HG03045 (cell line): ENCODE results near the gene PLCH2.

ENCODE experiments used
- ATAC-seq: cut with Tn5 transposase; IDR thresholded peaks from one replicate; pipeline ENCODE4 v1.9.1; 2021; ENCODE audit warnings: mild to moderate bottlenecking, moderate library complexity; ENCODE audit not compliant: unreplicated experiment

The PLCH2 gene

GRCh38 chr1:2477791-2478499 lies 1.9 kb downstream of the PLCH2 start:
- ATAC-seq: no peak

- ATAC-seq: no peak
Measured at GRCh38 chr1:2479186-2479585, 3.1 kb downstream of the PLCH2 start.

GRCh38 chr1:2479618-2480017 lies 3.5 kb downstream of the PLCH2 start:
- ATAC-seq: no peak

GRCh38 chr1:2480236-2480985 lies 4.3 kb downstream of the PLCH2 start:
- no peak for ATAC-seq

GRCh38 chr1:2480986-2481364 lies 4.9 kb downstream of the PLCH2 start:
- ATAC-seq: no peak

GRCh38 chr1:2481885-2482284 lies 5.8 kb downstream of the PLCH2 start:
- no peak for ATAC-seq

GRCh38 chr1:2482588-2482987 lies 6.5 kb downstream of the PLCH2 start:
- no peak for ATAC-seq

GRCh38 chr1:2483026-2483425 lies 6.9 kb downstream of the PLCH2 start:
- ATAC-seq: no peak

- no peak for ATAC-seq
Measured at GRCh38 chr1:2483970-2484369, 7.9 kb downstream of the PLCH2 start.

- ATAC-seq: no peak
Measured at GRCh38 chr1:2486041-2486440, 10.0 kb downstream of the PLCH2 start.

GRCh38 chr1:2486558-2486957 lies 10.5 kb downstream of the PLCH2 start:
- ATAC-seq: no peak

- no peak for ATAC-seq
Measured at GRCh38 chr1:2488688-2489087, 12.6 kb downstream of the PLCH2 start.

GRCh38 chr1:2489615-2490014 lies 13.5 kb downstream of the PLCH2 start:
- no peak for ATAC-seq

- no peak for ATAC-seq
Measured at GRCh38 chr1:2492091-2492490, 16.0 kb downstream of the PLCH2 start.

GRCh38 chr1:2493218-2493617 lies 17.1 kb downstream of the PLCH2 start:
- no peak for ATAC-seq

- no peak for ATAC-seq
Measured at GRCh38 chr1:2493691-2494322, 17.7 kb downstream of the PLCH2 start.

GRCh38 chr1:2494323-2494693 lies 18.2 kb downstream of the PLCH2 start:
- no peak for ATAC-seq

- ATAC-seq: no peak
Measured at GRCh38 chr1:2495026-2495425, 18.9 kb downstream of the PLCH2 start.

GRCh38 chr1:2495546-2495945 lies 19.5 kb downstream of the PLCH2 start:
- no peak for ATAC-seq

- ATAC-seq: no peak
Measured at GRCh38 chr1:2496087-2496622, 20.1 kb downstream of the PLCH2 start.

- ATAC-seq: no peak
Measured at GRCh38 chr1:2496746-2497145, 20.7 kb downstream of the PLCH2 start.

- no peak for ATAC-seq
Measured at GRCh38 chr1:2497891-2498290, 21.8 kb downstream of the PLCH2 start.
